Stimulated activated CD4-positive, alpha-beta T cell treated with anti-CD3 and anti-CD28 coated beads, Interleukin-1b, Interleukin-23, amount 100 ng/mL, for 1 hour (primary cell): ENCODE measurements around the gene S100Z.
A peak's percentile ranks its signal among the peaks of the same experiment; 100 is the strongest.
"Not testable (repeated sequence)": the region's sequence is repeated elsewhere in the genome, so short reads cannot be mapped to it uniquely, and the experiment has no call there.

Experiments used
- DNase-seq, 2 donors: peaks; one replicate each; pipeline ENCODE4 v3.0.0-alpha.2; 2020; ENCODE audit warnings: low read depth in 2 of 2

The S100Z gene

DNA sequence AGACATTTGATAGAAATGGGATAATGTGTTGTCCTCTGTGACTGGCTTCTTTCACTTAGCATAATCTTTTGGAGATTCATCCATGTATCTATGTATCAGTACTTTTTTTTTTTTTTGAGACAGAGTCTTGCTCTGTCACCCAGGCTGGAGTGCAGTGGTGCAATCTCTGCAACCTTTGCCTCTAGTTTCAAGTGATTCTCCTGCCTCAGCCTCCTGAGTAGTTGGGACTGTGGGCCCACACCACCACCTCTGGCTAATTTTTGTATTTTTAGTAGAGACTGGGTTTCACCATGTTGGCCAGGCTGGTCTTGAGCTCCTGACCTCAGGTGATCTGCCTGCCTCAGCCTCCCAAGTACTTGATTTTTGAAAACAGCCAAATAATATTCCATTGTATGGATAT lies 23.4 kb upstream of the S100Z start:
- DNase-seq, result not testable (repeated sequence)

DNA sequence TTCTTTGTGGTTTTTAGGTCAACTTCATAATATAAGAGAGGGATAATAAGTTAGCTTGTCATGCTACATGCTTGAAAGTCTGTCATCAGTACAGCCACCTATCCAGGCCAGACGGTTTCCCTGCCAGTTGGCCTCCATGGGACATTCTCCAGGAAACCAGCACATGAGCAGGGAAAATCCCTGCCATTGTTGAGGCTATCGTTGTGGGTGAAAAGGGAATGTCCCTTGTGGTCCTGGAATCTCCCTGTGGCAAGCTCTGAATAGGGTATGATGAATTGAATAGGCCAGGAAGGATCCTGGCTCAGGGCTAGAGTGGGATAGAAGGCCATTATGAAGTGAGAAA lies 18.7 kb upstream of the S100Z start:
- no peak for DNase-seq

DNA sequence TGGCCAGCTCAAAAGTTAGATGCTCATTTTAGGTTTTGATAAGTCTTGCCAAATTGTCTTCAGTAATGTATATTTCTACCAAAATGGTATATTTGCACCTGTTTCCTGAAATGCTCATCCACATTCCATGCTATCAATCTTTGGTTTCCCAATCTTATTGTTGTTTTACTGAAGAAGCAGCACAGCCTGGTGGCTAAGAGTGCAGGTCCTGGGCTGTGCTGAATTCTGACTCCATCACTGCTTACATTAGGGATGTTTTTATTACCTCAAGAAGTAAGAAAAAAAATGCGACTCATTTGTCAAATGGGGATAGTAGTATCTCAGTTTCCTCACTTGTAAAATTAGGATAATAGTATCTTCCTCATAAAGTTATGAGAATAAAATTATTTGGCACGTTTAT lies 13.6 kb upstream of the S100Z start:
- DNase-seq, result no peak

DNA sequence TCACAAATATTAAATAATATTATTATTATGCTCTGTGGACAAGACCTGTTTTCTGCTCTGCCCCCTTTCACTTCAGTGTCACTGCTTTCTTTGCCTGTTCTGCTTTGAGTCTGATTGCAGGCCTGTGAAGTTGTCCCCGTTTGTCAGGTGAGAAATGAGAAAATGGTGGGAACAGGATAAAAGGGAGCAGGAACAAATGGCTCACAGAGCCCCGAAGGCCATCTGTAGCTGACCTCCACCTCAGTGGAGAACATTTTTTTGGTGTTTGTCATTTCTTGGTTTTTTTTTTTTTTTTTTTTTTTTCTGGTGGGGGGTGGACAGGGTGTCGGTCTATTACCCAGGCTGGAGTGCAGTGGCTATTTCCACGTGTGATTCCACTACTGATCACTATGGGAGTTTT lies 13.2 kb upstream of the S100Z start:
- DNase-seq, result no peak

GRCh38 chr5:76838481-76839261 lies 11.1 kb upstream of the S100Z start:
- no peak for DNase-seq

- DNase-seq, result no peak
Observed at GRCh38 chr5:76841361-76841760, 8.5 kb upstream of the S100Z start.

- DNase-seq, result no peak
Observed at GRCh38 chr5:76845890-76846289, 3.9 kb upstream of the S100Z start.

DNA sequence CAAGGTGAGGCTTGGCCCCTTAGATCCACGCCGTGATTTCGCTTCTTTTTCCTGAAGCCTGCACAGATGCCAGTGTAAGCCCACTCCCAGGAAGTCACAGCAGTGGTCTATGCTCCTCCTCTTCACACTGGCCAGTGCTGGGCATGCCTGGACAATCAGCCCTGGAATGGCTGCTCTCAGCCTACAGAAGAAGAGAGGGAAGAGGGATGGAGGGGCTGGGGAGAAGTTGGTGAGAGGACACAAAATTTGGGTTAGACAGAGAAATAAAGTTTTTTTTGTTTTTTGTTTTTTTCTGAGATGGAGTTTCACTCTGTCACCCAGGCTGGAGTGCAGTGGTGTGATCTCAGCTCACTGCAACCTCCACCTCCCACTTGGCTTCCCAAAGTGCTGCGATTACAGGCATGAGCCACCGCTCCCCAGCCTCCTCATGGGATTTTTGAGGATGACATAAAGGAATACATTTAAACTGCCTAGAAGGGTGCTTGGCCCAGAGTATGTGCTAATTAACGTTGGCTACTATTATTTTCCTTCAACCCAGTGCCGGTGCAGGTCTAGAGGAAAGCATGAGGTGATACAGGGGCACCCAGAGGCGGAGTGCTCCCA lies 830 bp downstream of the S100Z start:
- no peak for DNase-seq

DNA sequence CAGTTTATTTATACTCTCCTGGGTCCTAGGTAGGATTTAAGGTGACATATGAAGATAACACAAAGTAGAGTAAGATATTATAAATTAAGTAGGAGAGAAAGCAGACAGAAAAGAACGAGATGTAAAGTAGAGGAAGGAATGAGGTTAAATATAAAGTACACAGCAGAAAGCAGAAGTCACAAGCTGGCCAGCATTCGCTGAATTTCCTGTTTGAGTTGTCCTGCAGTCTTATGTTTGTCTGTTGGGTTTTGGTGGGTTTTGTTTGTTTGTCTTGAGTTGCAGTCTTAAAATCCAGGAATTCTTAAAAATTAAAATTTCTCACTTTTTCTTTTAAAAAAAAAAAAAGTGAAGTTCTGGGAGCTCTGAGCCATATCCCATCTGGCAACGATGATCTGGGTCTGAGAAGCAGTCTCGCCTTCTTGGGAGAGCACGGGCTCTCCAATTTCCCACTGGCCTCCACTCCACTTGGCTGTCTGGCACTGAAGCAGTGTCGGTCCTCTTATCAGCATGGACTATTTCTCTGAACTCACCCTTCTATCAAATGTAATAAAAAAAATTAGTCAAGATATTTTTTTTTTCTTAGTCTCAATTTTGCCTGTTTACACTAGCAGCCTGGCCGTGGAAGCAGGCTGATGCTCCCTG lies 2.0 kb downstream of the S100Z start:
- DNase-seq, result no peak

DNA sequence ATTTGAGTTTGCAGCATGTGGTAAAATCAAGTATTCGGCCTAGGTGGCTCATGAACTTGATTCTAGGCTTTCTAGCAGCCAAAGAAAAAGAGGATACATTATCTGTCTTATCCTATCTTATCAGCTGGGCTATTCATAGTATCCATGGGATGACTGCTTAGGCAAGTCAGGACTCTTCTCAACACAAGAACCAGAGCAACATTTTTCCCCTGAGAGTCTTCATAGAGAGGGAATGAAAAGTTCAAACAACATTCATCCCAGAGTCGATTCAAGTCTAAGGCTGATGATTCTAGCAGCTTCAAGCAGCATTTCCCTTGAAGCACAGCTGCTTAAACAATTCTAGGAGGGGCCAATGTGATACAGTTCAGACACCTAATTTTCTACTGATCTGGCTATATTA lies 3.0 kb downstream of the S100Z start:
- no peak for DNase-seq

- DNase-seq, result not testable (repeated sequence)
Observed at GRCh38 chr5:76853741-76854140, 3.9 kb downstream of the S100Z start.

DNA sequence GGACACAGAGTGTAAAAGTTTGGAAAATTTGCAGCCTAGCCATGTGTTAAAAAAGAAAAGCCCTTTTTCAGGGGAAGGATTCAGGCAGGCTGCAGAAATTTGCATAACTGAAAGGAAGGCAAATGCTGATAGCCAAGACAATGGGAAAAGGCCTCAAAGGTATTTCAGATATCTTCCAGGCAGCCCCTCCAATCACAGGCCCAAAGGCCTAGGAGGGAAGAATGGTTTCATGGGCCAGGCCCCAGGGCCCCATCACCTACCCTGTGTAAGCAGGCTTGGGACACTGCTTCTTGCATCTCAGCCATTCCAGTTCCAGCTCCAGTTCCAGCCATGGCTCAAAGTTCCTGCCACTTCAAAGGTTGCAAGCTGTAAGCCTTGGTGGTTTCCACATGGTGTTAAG lies 4.8 kb downstream of the S100Z start:
- no peak for DNase-seq

DNA sequence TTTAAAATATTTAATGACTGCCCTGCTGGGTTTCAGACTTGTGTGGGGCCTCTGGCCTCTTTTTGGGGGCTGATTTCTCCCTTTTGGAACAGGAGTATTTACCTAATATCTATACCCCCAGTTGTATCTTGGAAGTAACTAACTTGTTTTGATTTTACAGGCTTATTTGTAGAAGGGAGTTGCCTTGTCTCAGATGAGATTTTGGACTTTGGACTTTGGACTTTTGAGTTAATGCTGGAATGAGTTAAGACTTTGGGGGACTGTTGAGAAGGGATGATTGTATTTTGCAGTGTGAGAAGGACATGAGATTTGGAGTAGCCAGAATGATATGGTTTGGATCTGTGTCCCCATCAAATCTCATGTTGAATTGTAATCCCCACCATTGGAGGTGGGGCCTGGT lies 5.7 kb downstream of the S100Z start:
- DNase-seq, result not testable (repeated sequence)

GRCh38 chr5:76855961-76856360 lies 6.1 kb downstream of the S100Z start:
- no peak for DNase-seq

DNA sequence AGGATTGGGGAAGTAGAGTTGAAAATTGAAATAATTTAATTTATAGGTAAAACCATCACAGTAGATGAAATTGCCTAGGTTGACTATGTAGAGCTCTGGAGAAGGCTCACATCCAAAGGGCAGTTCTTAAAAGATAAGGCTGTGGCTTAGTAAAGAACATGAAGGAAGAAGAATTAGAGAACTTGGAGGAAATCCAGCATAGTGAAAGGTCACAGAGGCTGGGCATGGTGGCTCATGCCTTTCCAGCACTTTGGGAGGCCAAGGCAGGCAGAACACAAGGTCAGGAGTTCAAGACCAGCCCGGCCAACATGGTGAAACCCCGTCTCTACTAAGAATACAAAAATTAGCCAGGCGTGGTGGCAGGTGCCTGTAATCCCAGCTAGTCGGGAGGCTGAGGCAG lies 7.0 kb downstream of the S100Z start:
- DNase-seq, result not testable (repeated sequence)

DNA sequence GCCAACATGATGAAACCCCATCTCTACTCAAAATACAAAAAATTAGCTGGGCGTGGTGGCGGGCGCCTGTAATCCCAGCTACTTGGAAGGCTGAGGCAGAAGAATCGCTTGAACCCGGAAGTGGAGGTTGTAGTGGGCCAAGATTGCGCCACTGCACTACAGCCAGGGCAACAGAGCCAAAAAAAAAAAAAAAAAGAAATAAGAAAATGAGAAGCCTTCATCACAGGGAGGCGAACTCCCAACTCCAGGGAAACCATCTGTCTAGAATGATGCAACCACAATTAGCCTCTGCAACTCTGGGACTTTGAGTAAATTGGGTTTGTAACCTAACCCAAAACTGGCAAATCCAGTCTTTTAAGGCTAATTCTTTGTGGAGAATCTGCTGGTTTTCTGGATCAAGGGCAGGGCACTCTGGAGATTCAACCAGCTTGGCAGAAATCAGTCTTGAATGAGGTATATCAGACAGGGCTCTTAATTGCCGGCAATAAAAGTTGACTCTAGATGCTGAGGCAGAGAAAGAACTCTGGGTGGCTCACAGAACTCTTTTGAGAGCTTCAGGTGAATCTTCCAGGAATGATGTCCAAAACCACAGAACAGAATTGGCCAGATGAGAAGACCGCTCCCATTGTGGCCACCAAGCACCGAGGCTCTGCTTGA lies 9.9 kb downstream of the S100Z start:
- no peak for DNase-seq

- no peak for DNase-seq
Observed at GRCh38 chr5:76861612-76862011, 11.8 kb downstream of the S100Z start.

- no peak for DNase-seq
Observed at GRCh38 chr5:76863001-76863400, 13.2 kb downstream of the S100Z start.

- DNase-seq, result no peak
Observed at GRCh38 chr5:76866503-76866902, 16.7 kb downstream of the S100Z start.

GRCh38 chr5:76867038-76867437 lies 17.2 kb downstream of the S100Z start:
- DNase-seq, result no peak

- peak; percentile 22 to 27 for DNase-seq
Observed at GRCh38 chr5:76867827-76868693, 18.2 kb downstream of the S100Z start.

DNA sequence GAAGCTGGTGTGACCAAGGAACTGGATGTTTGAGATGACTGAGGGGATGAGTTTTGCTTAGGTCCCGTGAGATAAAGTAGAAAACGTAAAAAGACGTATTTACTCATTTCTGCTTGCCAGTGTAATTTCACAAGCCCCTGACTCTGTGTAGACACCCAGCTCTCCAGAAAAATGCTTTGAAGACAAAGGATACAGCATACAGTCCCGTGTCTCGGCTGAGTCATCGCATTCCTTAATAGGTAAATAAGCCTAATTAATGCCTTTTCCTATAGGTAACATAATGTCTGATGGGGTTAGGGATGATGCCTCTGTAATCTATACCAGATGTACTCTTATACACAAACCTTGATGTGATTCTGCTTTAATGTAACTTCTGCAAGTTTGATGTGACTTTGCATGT lies 20.2 kb downstream of the S100Z start:
- no peak for DNase-seq
